RKO (cell line): ENCODE measurements around the gene TEKT2.

Experiments used
- DNase-seq: peaks from one replicate; pipeline ENCODE4 v3.0.0-alpha.2; 2016; ENCODE audit warnings: low spot score

Gene TEKT2

GRCh38 chr1:36106269-36106668 lies 22.4 kb downstream of the TEKT2 start:
- DNase-seq: no peak

GRCh38 chr1:36107394-36107793 lies 23.5 kb downstream of the TEKT2 start:
- DNase-seq: no peak

GRCh38 chr1:36108314-36108713 lies 24.4 kb downstream of the TEKT2 start:
- no peak for DNase-seq

GRCh38 chr1:36109041-36109679 lies 25.3 kb downstream of the TEKT2 start:
- no peak for DNase-seq

- no peak for DNase-seq
Measured at GRCh38 chr1:36111151-36111550, 27.3 kb downstream of the TEKT2 start.

GRCh38 chr1:36112823-36113222 lies 28.9 kb downstream of the TEKT2 start:
- DNase-seq: no peak

GRCh38 chr1:36114371-36114770 lies 30.5 kb downstream of the TEKT2 start:
- no peak for DNase-seq

GRCh38 chr1:36115200-36115669 lies 31.3 kb downstream of the TEKT2 start:
- DNase-seq: no peak

GRCh38 chr1:36115931-36116330 lies 32.0 kb downstream of the TEKT2 start:
- DNase-seq: no peak

GRCh38 chr1:36116901-36117300 lies 33.0 kb downstream of the TEKT2 start:
- no peak for DNase-seq

GRCh38 chr1:36118447-36119204 lies 34.7 kb downstream of the TEKT2 start:
- DNase-seq: no peak

- DNase-seq: no peak
Measured at GRCh38 chr1:36119456-36119855, 35.6 kb downstream of the TEKT2 start.

GRCh38 chr1:36122062-36123030 lies 38.5 kb downstream of the TEKT2 start:
- DNase-seq: no peak

GRCh38 chr1:36123356-36123755 lies 39.5 kb downstream of the TEKT2 start:
- no peak for DNase-seq

GRCh38 chr1:36124404-36125128 lies 40.7 kb downstream of the TEKT2 start:
- no peak for DNase-seq

GRCh38 chr1:36125129-36125991 lies 41.5 kb downstream of the TEKT2 start, which contains the start of gene COL8A2:
COL8A2 (minus strand) TSS chr1:36125222; CDS start chr1:36100242, 24,980 bp downstream.
- no peak for DNase-seq

GRCh38 chr1:36126005-36126716 lies 42.3 kb downstream of the TEKT2 start:
- no peak for DNase-seq

GRCh38 chr1:36126797-36127500 lies 43.1 kb downstream of the TEKT2 start:
- no peak for DNase-seq
